Measurements from ENCODE around the gene DNAH2.
"Not testable (repeated sequence)": the region's sequence is repeated elsewhere in the genome, so short reads cannot be mapped to it uniquely, and the experiment has no call there.

Gene DNAH2

DNA sequence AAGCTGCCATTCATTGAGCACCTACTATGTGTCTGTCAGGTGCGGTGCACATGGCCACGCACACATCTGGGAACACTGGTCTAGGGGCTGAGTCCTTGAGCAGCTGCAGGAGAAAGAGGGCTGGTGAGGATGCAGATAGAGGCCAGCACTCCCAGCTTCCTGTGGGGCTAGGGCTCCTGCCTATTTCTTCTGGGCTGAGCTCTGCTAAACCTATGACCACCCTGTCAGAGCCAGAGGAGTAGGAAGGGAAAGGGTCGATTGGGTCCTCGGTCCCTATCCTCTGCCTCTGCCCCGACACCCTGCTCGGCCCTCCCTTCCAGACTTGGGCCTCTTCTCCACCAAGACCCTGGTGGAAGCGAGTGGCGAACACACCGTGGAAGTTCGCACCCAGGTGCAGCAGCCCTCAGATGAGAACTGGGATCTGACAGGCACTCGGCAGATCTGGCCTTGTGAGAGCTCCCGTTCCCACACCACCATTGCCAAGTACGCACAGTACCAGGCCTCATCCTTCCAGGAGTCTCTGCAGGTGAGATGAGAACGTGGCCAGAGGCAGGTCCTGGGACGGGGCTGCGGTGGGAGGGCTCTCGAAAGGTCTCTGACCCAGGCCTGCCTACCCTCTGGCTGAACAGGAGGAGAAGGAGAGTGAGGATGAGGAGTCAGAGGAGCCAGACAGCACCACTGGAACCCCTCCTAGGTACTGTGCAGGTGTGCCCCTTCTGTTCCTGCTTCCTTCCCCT is 133.3 kb downstream of the DNAH2 start:
- no peak for DNase-seq (ENCODE audit: low read depth)

DNA sequence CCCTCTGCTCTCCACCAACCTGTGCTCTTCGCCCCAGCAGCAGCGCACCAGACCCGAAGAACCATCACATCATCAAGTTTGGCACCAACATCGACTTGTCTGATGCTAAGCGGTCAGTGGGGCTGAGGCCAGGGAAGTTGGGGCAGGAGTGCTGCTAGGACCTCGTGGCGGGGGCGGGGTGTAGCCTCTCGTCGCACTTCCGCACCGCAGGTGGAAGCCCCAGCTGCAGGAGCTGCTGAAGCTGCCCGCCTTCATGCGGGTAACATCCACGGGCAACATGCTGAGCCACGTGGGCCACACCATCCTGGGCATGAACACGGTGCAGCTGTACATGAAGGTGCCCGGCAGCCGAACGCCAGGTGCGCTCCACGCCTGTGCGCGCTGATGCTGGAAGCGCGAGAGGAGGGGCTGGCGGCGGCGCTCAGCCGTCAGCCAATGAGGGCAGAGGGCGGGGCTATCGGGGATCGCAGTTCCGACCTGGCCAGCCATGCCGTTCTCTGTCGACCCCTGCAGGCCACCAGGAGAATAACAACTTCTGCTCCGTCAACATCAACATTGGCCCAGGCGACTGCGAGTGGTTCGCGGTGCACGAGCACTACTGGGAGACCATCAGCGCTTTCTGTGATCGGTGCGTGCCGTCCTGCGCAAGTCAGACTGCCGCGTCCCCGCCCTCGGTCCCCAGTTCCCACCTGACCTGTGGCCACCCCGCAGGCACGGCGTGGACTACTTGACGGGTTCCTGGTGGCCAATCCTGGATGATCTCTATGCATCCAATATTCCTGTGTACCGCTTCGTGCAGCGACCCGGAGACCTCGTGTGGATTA is 134.1 kb downstream of the DNAH2 start:
- peak; percentile 93 for DNase-seq (ENCODE audit: low read depth)

DNA sequence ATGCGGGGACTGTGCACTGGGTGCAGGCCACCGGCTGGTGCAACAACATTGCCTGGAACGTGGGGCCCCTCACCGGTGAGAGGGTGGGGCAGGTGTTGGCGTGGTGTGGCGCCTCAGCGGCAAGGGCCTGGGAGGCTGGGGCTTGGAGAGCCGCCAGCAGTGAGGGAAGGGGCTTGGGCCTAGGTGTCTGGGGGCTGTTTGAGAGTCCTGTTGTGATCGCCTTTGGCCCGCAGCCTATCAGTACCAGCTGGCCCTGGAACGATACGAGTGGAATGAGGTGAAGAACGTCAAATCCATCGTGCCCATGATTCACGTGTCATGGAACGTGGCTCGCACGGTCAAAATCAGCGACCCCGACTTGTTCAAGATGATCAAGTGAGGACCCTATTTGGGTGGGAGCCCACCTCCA is 134.7 kb downstream of the DNAH2 start:
- DNase-seq (ENCODE audit: low read depth): no peak

DNA sequence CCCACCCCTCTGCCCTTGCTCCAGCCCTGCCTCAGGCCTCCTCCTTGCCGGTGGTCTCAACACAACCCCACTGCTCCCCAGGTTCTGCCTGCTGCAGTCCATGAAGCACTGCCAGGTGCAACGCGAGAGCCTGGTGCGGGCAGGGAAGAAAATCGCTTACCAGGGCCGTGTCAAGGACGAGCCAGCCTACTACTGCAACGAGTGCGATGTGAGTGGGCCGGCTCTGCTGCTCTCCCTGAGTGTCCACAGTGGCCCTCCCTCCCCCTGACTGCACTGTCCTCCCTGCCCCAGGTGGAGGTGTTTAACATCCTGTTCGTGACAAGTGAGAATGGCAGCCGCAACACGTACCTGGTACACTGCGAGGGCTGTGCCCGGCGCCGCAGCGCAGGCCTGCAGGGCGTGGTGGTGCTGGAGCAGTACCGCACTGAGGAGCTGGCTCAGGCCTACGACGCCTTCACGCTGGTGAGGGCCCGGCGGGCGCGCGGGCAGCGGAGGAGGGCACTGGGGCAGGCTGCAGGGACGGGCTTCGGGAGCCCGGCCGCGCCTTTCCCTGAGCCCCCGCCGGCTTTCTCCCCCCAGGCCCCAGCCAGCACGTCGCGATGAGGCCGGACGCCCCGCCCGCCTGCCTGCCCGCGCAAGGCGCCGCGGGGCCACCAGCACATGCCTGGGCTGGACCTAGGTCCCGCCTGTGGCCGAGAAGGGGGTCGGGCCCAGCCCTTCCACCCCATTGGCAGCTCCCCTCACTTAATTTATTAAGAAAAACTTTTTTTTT is 135.6 kb downstream of the DNAH2 start:
- no peak for DNase-seq (ENCODE audit: low read depth)

DNA sequence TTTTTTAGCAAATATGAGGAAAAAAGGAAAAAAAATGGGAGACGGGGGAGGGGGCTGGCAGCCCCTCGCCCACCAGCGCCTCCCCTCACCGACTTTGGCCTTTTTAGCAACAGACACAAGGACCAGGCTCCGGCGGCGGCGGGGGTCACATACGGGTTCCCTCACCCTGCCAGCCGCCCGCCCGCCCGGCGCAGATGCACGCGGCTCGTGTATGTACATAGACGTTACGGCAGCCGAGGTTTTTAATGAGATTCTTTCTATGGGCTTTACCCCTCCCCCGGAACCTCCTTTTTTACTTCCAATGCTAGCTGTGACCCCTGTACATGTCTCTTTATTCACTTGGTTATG is 136.1 kb downstream of the DNAH2 start:
- DNase-seq (ENCODE audit: low read depth): no peak

DNA sequence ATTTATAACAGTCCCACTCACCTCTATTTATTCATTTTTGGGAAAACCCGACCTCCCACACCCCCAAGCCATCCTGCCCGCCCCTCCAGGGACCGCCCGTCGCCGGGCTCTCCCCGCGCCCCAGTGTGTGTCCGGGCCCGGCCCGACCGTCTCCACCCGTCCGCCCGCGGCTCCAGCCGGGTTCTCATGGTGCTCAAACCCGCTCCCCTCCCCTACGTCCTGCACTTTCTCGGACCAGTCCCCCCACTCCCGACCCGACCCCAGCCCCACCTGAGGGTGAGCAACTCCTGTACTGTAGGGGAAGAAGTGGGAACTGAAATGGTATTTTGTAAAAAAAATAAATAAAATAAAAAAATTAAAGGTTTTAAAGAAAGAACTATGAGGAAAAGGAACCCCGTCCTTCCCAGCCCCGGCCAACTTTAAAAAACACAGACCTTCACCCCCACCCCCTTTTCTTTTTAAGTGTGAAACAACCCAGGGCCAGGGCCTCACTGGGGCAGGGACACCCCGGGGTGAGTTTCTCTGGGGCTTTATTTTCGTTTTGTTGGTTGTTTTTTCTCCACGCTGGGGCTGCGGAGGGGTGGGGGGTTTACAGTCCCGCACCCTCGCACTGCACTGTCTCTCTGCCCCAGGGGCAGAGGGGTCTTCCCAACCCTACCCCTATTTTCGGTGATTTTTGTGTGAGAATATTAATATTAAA is 136.7 kb downstream of the DNAH2 start:
- DNase-seq (ENCODE audit: low read depth): no peak

DNA sequence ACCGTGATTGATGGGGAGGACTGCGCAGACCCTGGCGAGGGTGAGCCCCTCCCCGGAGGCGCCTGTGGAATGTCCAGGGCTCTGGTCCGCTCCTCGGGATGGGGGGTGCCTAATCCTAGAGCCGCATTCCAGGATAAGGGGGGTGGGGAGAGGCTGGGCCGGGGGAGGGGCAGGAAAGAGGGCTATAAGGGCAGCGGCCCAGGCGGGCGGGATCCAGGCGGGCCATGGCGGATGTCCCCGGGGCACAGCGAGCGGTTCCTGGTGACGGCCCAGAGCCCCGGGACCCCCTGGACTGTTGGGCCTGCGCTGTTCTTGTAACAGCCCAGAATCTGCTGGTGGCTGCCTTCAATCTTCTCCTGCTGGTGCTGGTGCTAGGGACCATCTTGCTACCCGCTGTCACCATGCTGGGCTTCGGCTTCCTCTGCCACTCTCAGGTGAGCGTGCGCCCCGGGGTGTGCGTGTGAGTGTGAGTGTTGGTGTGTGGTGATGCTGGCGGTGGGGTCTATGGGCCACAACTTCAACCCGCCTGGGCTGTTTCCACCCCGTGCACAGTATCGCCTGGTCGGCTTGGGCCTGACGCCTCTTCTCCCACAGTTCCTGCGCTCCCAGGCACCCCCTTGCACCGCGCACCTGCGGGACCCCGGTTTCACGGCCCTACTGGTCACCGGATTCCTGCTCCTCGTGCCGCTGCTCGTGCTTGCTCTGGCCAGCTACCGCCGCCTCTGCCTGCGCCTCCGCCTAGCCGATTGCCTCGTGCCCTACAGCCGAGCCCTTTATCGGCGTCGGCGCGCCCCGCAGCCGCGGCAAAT is 137.5 kb downstream of the DNAH2 start, which contains the start of gene TMEM88:
Gene TMEM88, plus strand, starts transcription at position 216 of the 809 bp plus-strand sequence. Its CDS starts 9 bp downstream, at position 225.
- no peak for DNase-seq (ENCODE audit: low read depth)

DNA sequence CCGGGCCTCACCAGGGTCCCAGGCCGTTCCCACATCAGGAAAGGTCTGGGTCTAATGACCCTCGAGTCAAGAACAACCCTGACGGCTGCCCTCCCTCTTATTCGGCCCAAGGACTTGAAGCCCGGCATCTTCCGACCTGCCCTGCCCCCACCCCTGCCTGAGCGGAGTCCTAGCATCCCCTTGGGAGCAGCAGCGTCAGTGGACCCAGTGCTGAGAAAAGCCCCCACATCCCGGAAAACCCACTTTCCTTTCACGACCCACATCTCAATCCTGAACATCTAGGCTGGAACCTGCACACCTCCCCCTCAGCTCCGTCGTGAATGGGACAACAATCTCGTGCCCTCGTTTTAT is 138.1 kb downstream of the DNAH2 start:
- no peak for DNase-seq (ENCODE audit: low read depth)

DNA sequence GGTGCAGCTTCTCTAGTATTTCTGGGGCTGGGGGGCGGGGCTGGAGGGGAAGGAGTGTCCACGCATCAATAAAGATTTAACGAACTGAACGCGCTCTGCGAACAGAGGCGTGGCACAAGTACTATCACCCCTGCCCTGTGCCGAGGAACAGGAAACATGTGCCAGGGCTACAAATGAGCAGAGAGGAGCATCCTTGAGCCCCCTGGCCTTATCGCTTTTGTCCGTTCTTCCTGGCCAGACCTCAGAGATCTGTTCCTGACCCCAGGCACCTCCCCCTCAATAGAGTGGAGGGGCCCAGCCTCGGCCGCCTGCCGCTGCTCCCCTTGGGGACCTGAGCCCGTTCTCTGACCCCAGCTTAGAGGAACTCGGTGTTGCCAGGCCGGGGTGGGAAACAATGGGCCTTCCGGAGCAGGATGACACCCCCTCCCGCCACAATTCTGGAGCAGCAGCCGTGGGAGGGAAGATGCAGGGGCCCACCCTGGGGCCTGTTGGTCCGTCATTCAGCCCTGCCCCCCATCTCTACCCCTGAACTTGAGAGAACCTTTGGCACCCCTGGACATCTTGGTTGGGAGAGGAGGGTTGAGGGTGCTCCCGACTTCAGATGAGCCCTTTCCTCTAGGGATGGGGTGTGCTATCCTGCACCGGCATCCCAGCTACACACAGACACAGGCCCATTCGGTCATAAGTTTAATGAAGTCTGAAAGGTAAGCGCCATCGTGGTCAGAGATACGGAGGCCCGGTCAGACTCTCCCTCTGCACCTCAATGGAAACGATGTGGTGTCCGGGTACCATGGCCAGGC is 138.7 kb downstream of the DNAH2 start:
- no peak for DNase-seq (ENCODE audit: low read depth)

DNA sequence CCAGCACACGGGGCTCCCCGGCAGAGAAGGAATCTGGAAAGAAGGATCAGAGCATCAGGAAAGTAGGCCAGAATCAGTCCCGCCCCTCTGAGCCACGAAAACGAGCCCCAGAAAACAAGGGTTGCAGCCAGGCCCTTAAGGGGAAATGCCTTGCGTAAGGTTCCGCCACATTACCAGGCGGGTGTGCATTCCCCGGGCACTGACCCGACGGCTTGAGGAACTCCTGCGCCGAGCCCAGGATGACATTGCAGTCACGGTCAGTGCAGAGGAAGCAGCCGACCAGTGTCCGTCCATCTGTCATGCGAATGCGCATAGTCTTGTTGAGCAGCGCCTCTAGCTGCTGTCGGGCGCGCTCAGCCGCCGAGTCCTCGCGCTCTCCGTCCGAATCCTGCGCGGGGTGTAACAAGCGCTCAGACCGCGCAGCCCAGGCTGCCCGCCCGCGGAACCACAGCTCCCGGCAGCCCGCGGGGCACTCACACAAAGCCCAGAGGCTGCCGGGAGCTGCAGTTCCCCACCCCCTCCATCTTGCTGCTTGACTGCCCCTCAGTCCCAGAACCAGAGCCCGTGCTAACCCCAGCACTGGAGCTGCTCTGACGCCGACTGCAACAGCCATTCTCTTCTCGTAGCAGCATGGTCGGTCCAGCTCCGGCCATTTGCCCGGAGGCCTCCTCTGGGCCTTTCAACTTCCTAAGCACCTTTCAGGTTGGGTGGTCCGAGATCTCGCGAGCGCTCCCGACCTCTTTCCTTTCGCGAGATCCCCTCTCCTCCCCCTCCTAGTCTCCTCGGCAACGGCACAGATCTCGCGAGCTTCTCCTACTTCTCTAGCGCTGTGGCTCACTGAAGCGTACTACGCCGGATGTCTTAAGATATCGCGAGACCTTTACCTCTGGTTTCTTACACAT is 139.5 kb downstream of the DNAH2 start, which contains the start of gene NAA38:
Gene NAA38, minus strand, starts transcription at position 749 of the 902 bp plus-strand sequence. Its CDS starts 96 bp downstream, at position 653.
- DNase-seq (ENCODE audit: low read depth): peak; percentile 87

DNA sequence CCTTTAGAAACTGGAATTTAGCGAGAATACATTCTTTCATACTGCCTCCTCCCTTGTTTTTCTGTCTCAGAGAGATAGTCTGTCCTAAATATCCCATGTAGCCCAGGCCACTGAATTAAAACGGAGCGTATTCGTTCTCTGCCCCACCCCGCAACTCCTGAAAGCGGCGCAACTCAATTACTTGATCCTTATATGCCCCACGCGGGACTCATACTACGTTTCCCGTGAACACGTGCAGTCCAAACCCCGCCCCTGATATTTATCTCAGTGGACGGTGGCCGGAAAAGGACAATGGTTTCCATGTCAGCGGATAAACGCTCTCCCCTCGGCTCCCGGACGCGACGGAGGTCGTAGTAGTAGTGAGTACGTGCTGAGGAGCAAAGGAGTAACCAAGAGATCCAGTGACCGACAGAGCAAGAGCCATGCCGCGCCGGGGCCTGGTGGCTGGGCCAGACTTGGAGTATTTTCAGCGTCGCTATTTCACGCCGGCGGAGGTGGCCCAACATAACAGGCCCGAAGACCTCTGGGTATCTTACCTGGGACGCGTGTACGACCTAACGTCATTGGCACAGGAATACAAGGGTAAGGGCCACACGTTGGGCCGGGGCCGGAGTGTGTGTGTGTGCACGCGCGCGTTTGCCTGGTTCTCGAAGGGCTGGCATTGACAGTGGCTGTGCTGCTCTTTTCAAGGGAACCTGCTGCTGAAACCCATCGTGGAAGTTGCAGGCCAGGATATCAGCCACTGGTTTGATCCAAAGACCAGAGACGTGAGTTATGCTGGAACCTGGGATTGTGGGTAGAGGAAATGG is 140.4 kb downstream of the DNAH2 start, which contains the start of gene CYB5D1:
Gene CYB5D1, plus strand, starts transcription at position 291 of the 809 bp plus-strand sequence. Its CDS starts 132 bp downstream, at position 423.
- peak; percentile 80 for DNase-seq (ENCODE audit: low read depth)

DNA sequence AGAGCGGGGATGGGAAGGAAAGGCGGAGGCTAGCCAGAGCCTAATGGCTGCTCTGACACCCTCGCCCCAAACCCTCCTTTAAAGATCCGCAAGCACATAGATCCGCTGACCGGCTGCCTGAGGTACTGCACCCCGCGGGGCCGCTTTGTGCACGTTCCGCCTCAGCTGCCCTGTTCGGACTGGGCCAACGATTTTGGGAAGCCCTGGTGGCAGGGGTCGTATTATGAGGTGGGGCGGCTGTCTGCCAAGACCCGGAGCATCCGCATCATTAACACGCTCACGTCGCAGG is 140.9 kb downstream of the DNAH2 start:
- no peak for DNase-seq (ENCODE audit: low read depth)

DNA sequence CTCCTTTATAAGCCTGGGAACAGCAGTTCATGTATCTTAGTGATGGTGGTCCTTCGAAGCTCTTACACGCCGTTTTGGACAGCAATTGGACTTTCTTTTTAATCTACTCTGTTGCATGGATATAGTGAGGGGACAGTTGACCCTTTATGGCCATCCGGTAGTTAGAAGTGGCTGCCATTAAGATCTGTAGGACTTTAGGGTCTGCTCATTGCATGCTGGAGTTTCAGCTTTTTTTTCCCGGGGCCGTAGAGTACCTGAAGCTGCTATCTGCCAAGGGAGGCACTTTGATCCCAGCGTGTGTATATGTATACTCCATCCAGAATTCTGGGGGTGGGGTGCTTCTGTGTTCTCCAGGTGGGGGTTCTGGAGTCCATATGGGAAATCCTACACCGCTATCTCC is 141.5 kb downstream of the DNAH2 start:
- no peak for DNase-seq (ENCODE audit: low read depth)

DNA sequence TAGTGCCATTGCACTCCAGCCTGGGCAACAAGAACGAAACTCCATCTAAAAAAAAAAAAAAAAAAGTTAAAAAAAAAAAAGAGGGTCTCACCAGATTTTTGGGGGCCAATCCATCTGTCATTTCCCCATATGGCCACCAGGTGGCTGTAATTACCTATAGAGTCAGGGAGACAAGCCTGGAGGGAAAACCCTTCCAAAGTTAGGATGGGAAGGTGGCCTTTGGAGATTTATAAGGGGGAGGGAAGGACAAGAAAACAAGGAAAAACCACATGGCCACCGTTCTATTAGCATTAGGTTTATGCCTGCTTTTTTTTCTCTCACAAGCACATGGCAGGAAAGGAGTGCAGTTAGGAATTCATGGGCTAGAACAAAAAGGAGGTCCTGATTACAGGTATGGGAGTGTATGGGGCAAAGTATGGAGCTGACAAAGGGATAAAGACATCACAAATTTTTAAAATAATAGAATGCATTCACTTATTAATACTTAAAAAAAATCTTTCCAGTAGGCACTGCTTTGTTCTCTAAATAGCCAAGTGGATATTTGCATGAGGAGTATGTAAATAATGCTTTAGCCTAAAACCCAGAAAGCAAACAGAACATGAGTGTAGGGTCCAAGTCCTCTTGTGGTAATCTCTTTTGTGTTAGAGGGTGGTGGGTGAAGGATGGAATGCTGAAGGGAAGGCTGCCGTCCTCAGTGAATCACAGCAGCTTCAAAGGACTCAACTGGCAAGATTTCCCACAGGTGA is 145.3 kb downstream of the DNAH2 start:
- DNase-seq (ENCODE audit: low read depth): no peak

DNA sequence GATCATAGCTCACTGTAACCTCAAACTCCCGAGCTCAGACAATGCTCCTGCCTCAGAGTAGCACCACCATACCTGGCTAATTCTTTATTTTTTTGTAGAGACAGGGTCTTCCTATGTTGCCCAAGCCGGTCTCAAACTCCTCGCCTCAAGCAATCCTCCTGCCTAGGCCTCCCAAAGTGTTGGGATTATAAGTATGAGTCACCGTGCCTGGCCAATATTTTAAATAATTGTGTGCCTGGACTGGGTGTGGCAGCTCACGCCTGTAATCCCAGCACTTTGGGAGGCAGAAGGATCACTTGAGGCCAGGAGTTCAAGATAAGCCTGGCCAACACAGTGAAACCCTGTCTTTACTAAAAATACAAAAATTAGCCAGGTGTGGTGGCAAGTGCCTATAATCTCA is 146.8 kb downstream of the DNAH2 start:
- DNase-seq (ENCODE audit: low read depth): not testable (repeated sequence)

DNA sequence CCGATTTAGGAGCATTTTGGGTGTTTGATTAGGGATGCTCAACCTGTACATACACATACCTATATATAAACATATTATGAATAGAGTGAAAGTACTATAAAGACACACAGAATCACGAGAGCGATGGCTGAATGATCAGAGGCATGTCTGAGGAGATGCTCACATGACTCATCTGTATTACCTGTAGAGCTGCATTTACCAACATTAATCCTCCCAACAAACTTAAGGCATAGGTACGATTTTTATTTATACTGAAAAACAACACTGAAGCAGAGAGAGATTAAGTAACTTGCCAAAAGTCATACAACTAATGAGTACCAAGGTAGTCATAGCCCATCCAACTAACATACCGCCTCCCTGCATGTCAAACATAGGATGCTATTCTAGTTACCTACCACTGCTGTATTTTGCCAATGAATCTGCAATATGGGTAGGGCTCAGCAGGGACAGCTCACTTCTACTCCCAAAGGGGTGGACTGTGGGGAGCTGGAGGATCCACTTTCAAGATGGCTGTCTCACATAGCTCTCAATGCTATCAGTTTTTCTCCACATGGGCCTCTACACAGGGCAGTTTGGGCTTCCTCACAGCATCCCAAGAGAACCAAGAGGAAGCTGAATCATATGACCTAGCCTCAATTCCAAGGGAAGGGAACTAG is 147.6 kb downstream of the DNAH2 start:
- no peak for DNase-seq (ENCODE audit: low read depth)

DNA sequence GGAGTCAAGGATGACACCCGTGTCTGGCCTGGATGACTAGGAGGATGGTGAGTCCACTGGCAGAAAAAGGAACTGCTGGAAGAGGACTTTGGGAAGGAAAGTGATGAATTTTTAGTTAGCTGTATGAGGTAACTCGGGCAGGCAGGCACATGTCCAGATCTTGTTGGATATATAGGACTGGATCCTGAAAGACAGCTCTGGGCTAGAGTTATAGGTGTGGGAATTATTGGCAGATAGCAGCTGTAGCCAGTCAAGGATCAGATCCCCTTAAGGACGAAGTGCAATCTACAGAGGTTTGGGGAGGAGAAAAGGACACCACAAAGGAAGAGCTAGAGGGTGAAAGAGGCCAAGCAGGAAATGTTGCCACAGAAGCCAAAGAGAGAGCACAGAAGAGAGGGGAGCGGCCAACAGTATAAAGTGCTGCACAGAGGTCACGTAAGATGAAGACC is 150.4 kb downstream of the DNAH2 start:
- no peak for DNase-seq (ENCODE audit: low read depth)
